B cell (primary cell): ENCODE measurements around the gene SINHCAF. TPM values are rescaled to one million over a fixed set of nuclear protein-coding genes. Genes with fewer than 3 reads are reported as not detected.

Experiments
- ATAC-seq: fragments of 200-7000 bp; cut with Tn5 transposase; one replicate; pipeline ENCODE4 v1.10.0; 2021; ENCODE audit warnings: low read depth, mild to moderate bottlenecking, moderate number of reproducible peaks, moderate library complexity
- CTCF ChIA-PET: fragments of 350-600 bp; sonication (Branson Sonifier 250); formaldehyde crosslinking; loops from one replicate; lab custom pipeline; 2021; ENCODE audit warnings: antibody characterized with exemption, inconsistent platforms; lab: Charles Lee
- POLR2A ChIA-PET: fragments of 350-600 bp; sonication (Branson Sonifier 250); formaldehyde crosslinking; loops from one replicate; lab custom pipeline; 2021; ENCODE audit warnings: antibody characterized with exemption; lab: Charles Lee
- DNase-seq: peaks from one replicate; pipeline ENCODE4 v3.0.0; 2013
- H2AFZ ChIP-seq: 2 replicates; pipeline ENCODE4 v1.6.1; 2012; ENCODE audit warnings: mild to moderate bottlenecking, low read depth, low read length; ENCODE audit not compliant: insufficient read depth, poor library complexity, severe bottlenecking
- H3K27ac ChIP-seq, 2 donors: 1 replicate in 1 of 2; 2 replicates in 1 of 2; pipeline ENCODE4 v1.5.1; 2012 to 2013; ENCODE audit warnings: low read length in 2 of 2, mild to moderate bottlenecking in 2 of 2, moderate library complexity in 1 of 2
- H3K27me3 ChIP-seq, 4 experiments: fragments of 200-600 bp in 1 of 4; sonication (generic) in 1 of 4; replicated peaks in 1 of 4; 1 replicate in 2 of 4; 2 replicates in 2 of 4; pipeline versions ENCODE4 v1.6.1 to v1.7.0; 2013 to 2016; ENCODE audit warnings: low read length in 3 of 4, mild to moderate bottlenecking in 2 of 4, mixed read lengths in 1 of 4, moderate library complexity in 1 of 4; ENCODE audit not compliant: insufficient read depth in 4 of 4, control insufficient read depth in 3 of 4; ENCODE audit errors: control extremely low read depth in 1 of 4
- H3K36me3 ChIP-seq, 2 experiments: replicated peaks in 1 of 2; 1 replicate in 1 of 2; 2 replicates in 1 of 2; pipeline versions ENCODE4 v1.6.1 to v1.7.1; 2013; ENCODE audit warnings: low read length in 1 of 2; ENCODE audit not compliant: insufficient read depth in 2 of 2, control insufficient read depth in 1 of 2; ENCODE audit errors: control extremely low read depth in 1 of 2, extremely low read depth in 1 of 2
- H3K4me1 ChIP-seq, 2 donors: fragments of 200-600 bp in 1 of 2; sonication (generic) in 1 of 2; 1 replicate in 1 of 2; 2 replicates in 1 of 2; pipeline versions ENCODE4 v1.5.1 to v1.6.1; 2013 to 2017; ENCODE audit warnings: low read length in 2 of 2; ENCODE audit not compliant: control insufficient read depth in 2 of 2, insufficient read depth in 2 of 2
- H3K4me2 ChIP-seq: replicated peaks from 2 replicates; pipeline ENCODE3; 2012; ENCODE audit warnings: mild to moderate bottlenecking, low read depth, low read length; ENCODE audit not compliant: poor library complexity, severe bottlenecking
- H3K4me3 ChIP-seq, 5 experiments: fragments of 200-600 bp in 1 of 5; sonication (generic) in 1 of 5; 1 replicate in 3 of 5; 2 replicates in 2 of 5; pipeline versions ENCODE4 v1.5.1 to v1.7.0; 2011 to 2016; ENCODE audit warnings: low read length in 4 of 5, mild to moderate bottlenecking in 4 of 5, low read depth in 2 of 5, control low read depth in 1 of 5, moderate library complexity in 1 of 5; ENCODE audit not compliant: insufficient read depth in 1 of 5; ENCODE audit errors: control extremely low read depth in 1 of 5, extremely low read depth in 1 of 5
- H3K79me2 ChIP-seq: fragments of 200-600 bp; sonication (generic); one replicate; pipeline ENCODE4 v1.6.0; 2016; ENCODE audit warnings: low read length; ENCODE audit not compliant: control insufficient read depth, insufficient read depth
- H3K9ac ChIP-seq: fragments of 200-600 bp; sonication (generic); 2 replicates; pipeline ENCODE4 v1.6.1; 2017; ENCODE audit warnings: mild to moderate bottlenecking, low read length, moderate library complexity
- H3K9me3 ChIP-seq, 3 donors: one replicate each; pipeline versions ENCODE4 v1.6.1 to v1.7.1; 2013; ENCODE audit warnings: low read length in 2 of 3; ENCODE audit not compliant: control insufficient read depth in 2 of 3, insufficient read depth in 1 of 3; ENCODE audit errors: control extremely low read depth in 1 of 3
- H4K20me1 ChIP-seq: 2 replicates; pipeline ENCODE4 v1.6.0; 2012; ENCODE audit warnings: mild to moderate bottlenecking, low read length; ENCODE audit not compliant: insufficient read depth, control insufficient read depth, poor library complexity, severe bottlenecking
- H3K27ac Mint-ChIP-seq: one replicate; pipeline ENCODE4 v1.8.0; 2021; ENCODE audit warnings: mixed read lengths
- H3K27me3 Mint-ChIP-seq: one replicate; pipeline ENCODE4 v1.8.0; 2021; ENCODE audit warnings: mixed read lengths
- H3K4me1 Mint-ChIP-seq: one replicate; pipeline ENCODE4 v1.8.0; 2021; ENCODE audit warnings: mixed read lengths
- H3K4me3 Mint-ChIP-seq: one replicate; pipeline ENCODE4 v1.8.0; 2021; ENCODE audit warnings: mixed read lengths
- H3K9me3 Mint-ChIP-seq: one replicate; pipeline ENCODE4 v1.8.0; 2022; ENCODE audit warnings: mixed read lengths; ENCODE audit not compliant: insufficient read depth
- EZH2 ChIP-seq: IDR thresholded peaks from 2 replicates; pipeline ENCODE4 v1.6.1; 2012; ENCODE audit warnings: borderline replicate concordance, low read depth, mild to moderate bottlenecking, moderate library complexity, low read length; ENCODE audit not compliant: insufficient read depth, poor library complexity, severe bottlenecking
- WGBS: methylation state at CpG from one replicate; pipeline ENCODE4 v1.1.5; 2013; ENCODE audit warnings: missing lambda C conversion rate; ENCODE audit not compliant: insufficient coverage; 5-methylcytosine and 5-hydroxymethylcytosine counted together
- intact Hi-C: fragments of 100-400 bp; cut with micrococcal nuclease; formaldehyde crosslinking; loops from one replicate; pipeline ENCODE4 v1.10.0; 2022
- polyA plus RNA-seq: library from polyadenylated mRNA; depleted of rRNA; stranded (reverse); fragments of >200 nt; gene quantifications from 2 replicates; pipeline ENCODE4 v1.2.3, GENCODE V29; 2012
- total RNA-seq, 2 donors: library from RNA; stranded (reverse); fragments of 120-200 nt in 1 of 2; gene quantifications; 1 replicate in 1 of 2; 2 replicates in 1 of 2; pipeline versions ENCODE4 v1.2.3 to v1.2.4, GENCODE V29; 2013 to 2022
- TF ChIP-seq, protein P1 (sequence below): fragments of 200-600 bp; IDR thresholded peaks from one replicate; pipeline ENCODE4 v1.8.0; 2022; ENCODE audit warnings: antibody characterized with exemption, mild to moderate bottlenecking

SINHCAF gene
- total and polyA plus RNA-seq, 2 donors (not counting 1 experiment from before 2014, with no cell fraction given), result 43.5 to 129 TPM

GRCh38 chr12:31346267-31346666 lies 20.3 kb upstream of the SINHCAF start:
- no peak overlapping the region for H3K27ac Mint-ChIP-seq

DNA sequence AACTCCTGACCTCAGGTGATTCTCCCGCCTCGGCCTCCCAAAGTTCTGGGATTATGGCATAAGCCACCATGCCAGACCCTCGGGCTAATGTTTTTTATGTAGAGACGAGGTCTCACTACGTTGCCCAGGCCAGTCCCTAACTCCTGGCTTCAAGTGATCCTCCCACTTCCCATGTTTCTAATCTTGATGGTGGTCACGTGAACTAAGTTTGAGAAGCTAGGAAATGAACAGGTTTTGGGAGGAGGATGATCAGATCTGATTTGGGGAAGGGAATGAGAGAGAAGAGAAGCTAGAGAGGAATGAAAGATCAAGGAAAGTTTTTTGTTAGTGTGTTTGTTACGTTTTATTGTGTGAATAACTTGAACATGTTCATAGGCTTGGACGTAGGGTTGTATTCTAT lies 17.2 kb upstream of the SINHCAF start:
- TF ChIP-seq EZH2, result no peak
- TF ChIP-seq, protein P1, sequence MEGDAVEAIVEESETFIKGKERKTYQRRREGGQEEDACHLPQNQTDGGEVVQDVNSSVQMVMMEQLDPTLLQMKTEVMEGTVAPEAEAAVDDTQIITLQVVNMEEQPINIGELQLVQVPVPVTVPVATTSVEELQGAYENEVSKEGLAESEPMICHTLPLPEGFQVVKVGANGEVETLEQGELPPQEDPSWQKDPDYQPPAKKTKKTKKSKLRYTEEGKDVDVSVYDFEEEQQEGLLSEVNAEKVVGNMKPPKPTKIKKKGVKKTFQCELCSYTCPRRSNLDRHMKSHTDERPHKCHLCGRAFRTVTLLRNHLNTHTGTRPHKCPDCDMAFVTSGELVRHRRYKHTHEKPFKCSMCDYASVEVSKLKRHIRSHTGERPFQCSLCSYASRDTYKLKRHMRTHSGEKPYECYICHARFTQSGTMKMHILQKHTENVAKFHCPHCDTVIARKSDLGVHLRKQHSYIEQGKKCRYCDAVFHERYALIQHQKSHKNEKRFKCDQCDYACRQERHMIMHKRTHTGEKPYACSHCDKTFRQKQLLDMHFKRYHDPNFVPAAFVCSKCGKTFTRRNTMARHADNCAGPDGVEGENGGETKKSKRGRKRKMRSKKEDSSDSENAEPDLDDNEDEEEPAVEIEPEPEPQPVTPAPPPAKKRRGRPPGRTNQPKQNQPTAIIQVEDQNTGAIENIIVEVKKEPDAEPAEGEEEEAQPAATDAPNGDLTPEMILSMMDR, result no peak
- intact Hi-C loops, result no loop called here
- ATAC-seq, result no peak
- POLR2A ChIA-PET, result interaction anchor here (0.6 kb wide), 1 partner anchor 10 kb away, joined by 5 read pairs; no protein-coding TSS in a partner anchor
- Mint-ChIP-seq H3K27ac (no peak overlapping the region), H3K27me3 (no peaks in the 10 kb centered on the region), H3K4me3 (no peak overlapping the region), H3K9me3 (no peaks in the 10 kb centered on the region), H3K4me1 (no peaks in the 10 kb centered on the region)
- Histone ChIP-seq H3K27ac (no peak overlapping the region), H3K4me3 (no peak overlapping the region), H3K27me3 (no peaks in the 10 kb centered on the region), H3K36me3 (no peaks in the 10 kb centered on the region), H3K4me1 (no peaks in the 10 kb centered on the region), H3K79me2 (no peaks in the 10 kb centered on the region), H3K9ac (no peak overlapping the region), H3K4me2 (no peak overlapping the region), H4K20me1 (no peaks in the 10 kb centered on the region), H3K9me3 (no peaks in the 10 kb centered on the region), H2AFZ (no peak overlapping the region)
- 100% methylated on average over 8 of the region's 8 CpGs for WGBS
- DNase-seq, result no peak
- CTCF ChIA-PET, result no interaction called here

More at GRCh38 chr12:31346267-31346666, 20.3 kb upstream of the SINHCAF start:
- WGBS, result 10% methylated on average over 2 of the region's 9 CpGs
- Histone ChIP-seq H3K36me3 (no peaks in the 10 kb centered on the region), H4K20me1 (no peaks in the 10 kb centered on the region), H3K4me1 (no peaks in the 10 kb centered on the region), H3K79me2 (no peaks in the 10 kb centered on the region), H3K9me3 (no peaks in the 10 kb centered on the region), H3K27ac (no peak overlapping the region), H3K9ac (no peak overlapping the region), H3K27me3 (no peaks in the 10 kb centered on the region), H2AFZ (no peak overlapping the region), H3K4me2 (no peak overlapping the region), H3K4me3 (no peak overlapping the region)
- intact Hi-C loops, result no loop called here
- H3K4me1 Mint-ChIP-seq, result no peaks in the 10 kb centered on the region
- no peaks in the 10 kb centered on the region for H3K9me3 Mint-ChIP-seq
- peaks cover 6% of the 10 kb centered on the region for H3K27me3 Mint-ChIP-seq
- POLR2A ChIA-PET, result interaction anchor here (0.7 kb wide), 1 partner anchor 38 kb away, joined by 3 read pairs; no protein-coding TSS in a partner anchor
- DNase-seq (no peak), ATAC-seq (no peak)
- CTCF ChIA-PET, result interaction anchor here (1.1 kb wide), 1 partner anchor 16 kb away, joined by 3 read pairs; no protein-coding TSS in a partner anchor
- TF ChIP-seq, protein P1, result no peak
- H3K4me3 Mint-ChIP-seq, result no peak overlapping the region
